GM13976 (cell line): ENCODE results near the gene RALGDS.
"Not testable (repeated sequence)": the region's sequence is repeated elsewhere in the genome, so short reads cannot be mapped to it uniquely, and the experiment has no call there.

Source experiments
- DNase-seq: peaks from one replicate; pipeline ENCODE4 v3.0.0; 2012; ENCODE audit warnings: low spot score
- in situ Hi-C: fragments of 300-500 bp; cut with MboI; formaldehyde crosslinking; loops from one replicate; pipeline ENCODE4 v1.12.0; 2022; ENCODE audit warnings: low sequenced_read_pairs, mixed read lengths, inconsistent platforms; ENCODE audit not compliant: unreplicated experiment
- TF ChIP-seq, protein P1 (sequence below): IDR thresholded peaks from 2 replicates; pipeline ENCODE4 v1.5.1; 2012; ENCODE audit warnings: borderline replicate concordance, mild to moderate bottlenecking; ENCODE audit not compliant: insufficient read depth; ENCODE audit errors: extremely low read depth, missing control alignments, control extremely low read depth

The RALGDS gene

DNA sequence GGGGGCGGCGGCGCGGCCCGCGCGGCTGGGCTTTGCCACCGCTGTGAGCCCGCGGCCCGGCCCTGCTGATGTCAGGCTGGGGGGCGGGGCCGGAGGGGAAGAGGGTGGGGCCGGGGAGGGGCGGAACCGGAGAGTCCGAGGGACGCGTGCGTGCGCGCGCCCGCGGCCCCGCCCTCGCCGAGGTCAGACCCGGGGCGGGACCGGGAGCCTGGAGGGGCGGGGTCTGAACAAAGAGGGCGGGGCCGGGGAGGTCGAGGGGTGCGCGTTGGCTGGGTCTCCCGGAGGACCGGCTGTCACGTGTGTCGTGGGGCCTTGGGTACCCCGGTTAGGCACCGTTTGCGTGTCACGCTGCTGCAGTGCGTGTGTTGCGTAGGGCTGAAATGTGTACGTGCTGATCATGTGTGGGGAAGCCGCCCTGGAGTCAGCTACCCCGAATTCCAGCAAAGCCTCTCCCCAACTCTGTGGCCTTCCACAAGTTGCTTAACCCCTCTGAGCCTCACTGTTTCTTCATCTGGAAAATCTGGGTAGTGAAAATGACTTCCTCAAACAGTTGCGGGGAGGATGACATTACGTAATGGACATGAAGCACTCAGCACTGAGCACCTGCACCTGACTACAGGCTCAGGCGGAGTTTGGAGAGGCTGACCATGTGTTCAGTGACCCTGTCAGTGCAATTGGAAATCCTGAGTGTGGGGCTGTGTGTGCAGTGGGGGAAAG lies at the start of gene RALGDS:
Gene RALGDS (minus strand): TSS at position 43 of the 717 bp plus-strand sequence. CDS start 86 bp downstream, outside the sequence.
- TF ChIP-seq, protein P1, sequence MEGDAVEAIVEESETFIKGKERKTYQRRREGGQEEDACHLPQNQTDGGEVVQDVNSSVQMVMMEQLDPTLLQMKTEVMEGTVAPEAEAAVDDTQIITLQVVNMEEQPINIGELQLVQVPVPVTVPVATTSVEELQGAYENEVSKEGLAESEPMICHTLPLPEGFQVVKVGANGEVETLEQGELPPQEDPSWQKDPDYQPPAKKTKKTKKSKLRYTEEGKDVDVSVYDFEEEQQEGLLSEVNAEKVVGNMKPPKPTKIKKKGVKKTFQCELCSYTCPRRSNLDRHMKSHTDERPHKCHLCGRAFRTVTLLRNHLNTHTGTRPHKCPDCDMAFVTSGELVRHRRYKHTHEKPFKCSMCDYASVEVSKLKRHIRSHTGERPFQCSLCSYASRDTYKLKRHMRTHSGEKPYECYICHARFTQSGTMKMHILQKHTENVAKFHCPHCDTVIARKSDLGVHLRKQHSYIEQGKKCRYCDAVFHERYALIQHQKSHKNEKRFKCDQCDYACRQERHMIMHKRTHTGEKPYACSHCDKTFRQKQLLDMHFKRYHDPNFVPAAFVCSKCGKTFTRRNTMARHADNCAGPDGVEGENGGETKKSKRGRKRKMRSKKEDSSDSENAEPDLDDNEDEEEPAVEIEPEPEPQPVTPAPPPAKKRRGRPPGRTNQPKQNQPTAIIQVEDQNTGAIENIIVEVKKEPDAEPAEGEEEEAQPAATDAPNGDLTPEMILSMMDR: no peak
- DNase-seq: peak; percentile 98
- in situ Hi-C loops: no loop called here

DNA sequence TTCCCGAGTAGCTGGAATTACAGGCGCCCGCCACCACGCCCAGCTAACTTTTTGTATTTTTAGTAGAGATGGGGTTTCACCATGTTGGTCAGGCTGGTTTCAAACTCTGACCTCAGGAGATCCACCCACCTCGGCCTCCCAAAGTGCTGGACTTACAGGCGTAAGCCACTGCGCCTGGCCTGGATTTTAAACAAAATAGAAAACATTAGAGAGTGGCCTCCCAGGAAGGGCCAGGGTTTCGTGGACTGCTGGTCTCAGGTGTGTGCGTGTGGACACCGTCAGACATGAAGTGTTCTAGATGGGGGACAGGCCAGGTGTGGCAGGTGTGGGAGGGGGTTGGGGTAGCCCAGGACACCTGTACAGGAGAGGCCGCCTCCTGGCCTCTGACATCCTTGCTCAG lies 49.7 kb upstream of the RALGDS start:
- in situ Hi-C loops: no loop called here
- no peak for DNase-seq

DNA sequence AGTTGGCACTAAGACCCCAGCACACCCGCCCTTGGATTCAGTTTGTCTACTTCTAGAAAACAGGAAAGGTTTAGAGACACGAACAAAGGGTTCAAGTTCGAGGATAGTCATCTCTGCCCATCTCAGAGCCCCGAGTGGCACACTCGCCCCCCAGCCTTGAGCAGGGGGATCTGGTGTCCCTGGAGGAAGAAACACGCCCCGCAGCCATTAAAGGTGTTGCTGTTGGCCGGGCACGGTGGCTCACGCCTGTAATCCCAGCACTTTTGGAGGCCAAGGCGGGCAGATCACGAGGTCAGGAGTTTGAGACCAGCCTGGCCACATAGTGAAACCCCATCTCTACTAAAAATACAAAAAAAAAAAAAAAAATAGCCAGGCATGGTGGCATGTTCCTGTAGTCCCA lies 48.6 kb upstream of the RALGDS start:
- DNase-seq, in situ Hi-C loops: not testable (repeated sequence)

More for the DNA sequence above, 49.7 kb upstream of the RALGDS start:
- TF ChIP-seq, protein P1: no peak

DNA sequence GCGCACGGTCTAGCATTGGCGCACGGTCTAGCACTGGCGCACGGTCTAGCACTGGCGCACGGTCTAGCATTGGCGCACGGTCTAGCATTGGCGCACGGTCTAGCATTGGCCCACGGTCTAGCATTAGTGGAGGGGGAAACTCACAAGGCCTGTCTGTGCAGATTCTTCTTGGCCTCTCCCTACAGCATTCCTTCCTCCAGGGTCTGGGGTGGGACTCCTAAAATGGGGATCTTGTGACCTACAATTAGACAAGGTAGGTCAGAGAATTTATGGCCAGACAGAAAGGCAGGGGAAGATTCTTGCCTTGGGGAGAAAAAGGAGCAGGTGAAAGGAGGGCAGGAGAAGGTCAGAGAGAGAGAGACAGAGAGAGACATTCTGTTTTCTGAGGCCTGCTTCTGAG lies 48.1 kb upstream of the RALGDS start:
- no peak for DNase-seq
- in situ Hi-C loops: no loop called here
- TF ChIP-seq, protein P1: no peak

DNA sequence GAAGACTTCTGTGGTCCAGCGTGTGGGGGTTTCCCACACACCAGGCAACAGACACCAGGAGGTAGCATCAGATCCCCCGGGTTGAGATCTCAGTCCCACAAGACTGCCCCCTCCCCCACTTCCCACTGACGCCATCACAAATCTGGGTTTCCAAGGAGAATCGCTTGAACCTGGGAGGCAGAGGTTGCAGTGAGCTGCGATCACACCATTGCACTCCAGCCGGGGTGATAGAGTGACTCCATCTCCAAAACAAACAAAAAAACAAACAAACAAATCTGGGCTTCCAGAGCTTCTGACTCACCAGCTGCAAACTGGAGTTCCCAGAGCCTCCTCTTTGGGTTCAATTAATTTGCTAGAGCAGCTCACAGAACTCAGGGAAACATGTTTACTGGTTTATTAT lies 47.4 kb upstream of the RALGDS start:
- DNase-seq: peak; percentile 45
- in situ Hi-C loops: no loop called here
- TF ChIP-seq, protein P1: no peak

DNA sequence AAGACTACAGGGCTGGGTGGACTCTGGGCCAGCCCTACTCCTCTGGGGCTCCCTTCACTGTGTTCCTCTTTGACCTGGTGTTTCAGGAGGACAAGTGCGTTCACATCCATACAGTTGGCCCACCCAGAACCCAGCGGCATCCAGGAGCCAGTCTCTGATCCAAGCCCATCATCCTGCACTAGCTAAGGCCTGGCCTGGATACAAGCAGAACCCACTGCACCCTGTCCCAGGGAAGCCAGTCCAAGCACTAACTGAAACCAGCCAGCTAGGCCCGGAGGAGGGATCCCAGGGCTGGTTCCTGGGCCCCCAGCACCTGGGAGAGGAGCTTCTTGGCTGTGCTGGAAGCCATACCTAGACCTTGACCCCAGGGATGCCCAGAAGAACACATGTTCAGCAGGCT lies 46.7 kb upstream of the RALGDS start:
- TF ChIP-seq, protein P1: no peak
- DNase-seq: no peak
- in situ Hi-C loops: no loop called here

DNA sequence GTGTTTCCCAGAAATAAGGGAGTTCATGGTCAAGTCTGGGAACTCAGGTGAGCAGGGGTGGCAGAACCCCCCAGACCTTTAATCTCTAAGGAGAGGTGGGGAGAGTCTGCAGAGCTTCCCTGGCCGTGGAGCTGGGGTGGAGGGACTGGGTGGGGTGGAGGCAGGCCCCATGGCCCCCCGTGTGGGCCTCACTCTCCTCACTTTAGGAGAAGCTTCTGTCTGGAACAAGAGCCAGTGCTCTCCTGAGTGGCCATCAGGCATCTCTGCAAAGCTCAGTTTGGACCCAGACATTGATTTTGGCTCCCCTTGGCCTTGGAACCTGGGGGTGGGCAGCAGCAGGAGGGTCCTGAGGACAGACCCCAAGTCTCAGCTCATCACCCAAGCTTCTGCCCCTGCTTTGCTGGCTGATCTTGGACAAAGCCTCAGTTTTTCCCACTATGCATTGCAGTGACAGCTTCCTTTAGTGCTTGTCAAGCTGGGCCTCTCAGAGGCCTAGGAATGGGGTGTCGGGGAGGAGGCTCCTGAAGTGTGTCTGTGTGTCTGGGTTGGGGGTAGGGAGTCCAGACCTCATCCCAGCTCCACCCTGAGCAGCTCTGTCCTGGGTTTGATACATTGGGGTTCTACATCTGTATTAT lies 46.2 kb upstream of the RALGDS start:
- in situ Hi-C loops: no loop called here
- TF ChIP-seq, protein P1: no peak
- DNase-seq: peak; percentile 14
